Body of pancreas (tissue), 4 donors: ENCODE measurements around the gene GNGT2.

Experiments
- POLR2A ChIP-seq, 3 donors: fragments of 450-650 bp; IDR thresholded peaks; one replicate each; pipeline ENCODE4 v1.6.1; 2016; ENCODE audit warnings: antibody characterized with exemption in 3 of 3, mild to moderate bottlenecking in 2 of 3
- TF ChIP-seq, protein P1 (sequence below), 7 experiments: fragments of 450-650 bp in 4 of 7; fragments of 200-600 bp in 3 of 7; sonication (generic) in 3 of 7; IDR thresholded peaks; one replicate each; pipeline ENCODE4 v1.5.1; 2016 to 2019; ENCODE audit warnings: antibody characterized with exemption in 7 of 7

- TF ChIP-seq, protein P1, sequence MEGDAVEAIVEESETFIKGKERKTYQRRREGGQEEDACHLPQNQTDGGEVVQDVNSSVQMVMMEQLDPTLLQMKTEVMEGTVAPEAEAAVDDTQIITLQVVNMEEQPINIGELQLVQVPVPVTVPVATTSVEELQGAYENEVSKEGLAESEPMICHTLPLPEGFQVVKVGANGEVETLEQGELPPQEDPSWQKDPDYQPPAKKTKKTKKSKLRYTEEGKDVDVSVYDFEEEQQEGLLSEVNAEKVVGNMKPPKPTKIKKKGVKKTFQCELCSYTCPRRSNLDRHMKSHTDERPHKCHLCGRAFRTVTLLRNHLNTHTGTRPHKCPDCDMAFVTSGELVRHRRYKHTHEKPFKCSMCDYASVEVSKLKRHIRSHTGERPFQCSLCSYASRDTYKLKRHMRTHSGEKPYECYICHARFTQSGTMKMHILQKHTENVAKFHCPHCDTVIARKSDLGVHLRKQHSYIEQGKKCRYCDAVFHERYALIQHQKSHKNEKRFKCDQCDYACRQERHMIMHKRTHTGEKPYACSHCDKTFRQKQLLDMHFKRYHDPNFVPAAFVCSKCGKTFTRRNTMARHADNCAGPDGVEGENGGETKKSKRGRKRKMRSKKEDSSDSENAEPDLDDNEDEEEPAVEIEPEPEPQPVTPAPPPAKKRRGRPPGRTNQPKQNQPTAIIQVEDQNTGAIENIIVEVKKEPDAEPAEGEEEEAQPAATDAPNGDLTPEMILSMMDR (IDR thresholded peaks at IDR 0.05): no peak
- no peak for TF ChIP-seq POLR2A (IDR thresholded peaks at IDR 0.05)
Measured at GRCh38 chr17:49241040-49241439, 30.7 kb upstream of the GNGT2 start.
